IPS-11a (cell line): ENCODE results near the gene SEMA5A.

Experiments
- H3K4me3 ChIP-seq: one replicate; pipeline ENCODE4 v1.5.1; 2013; ENCODE audit warnings: low read depth, low read length, control low read depth

SEMA5A gene

DNA sequence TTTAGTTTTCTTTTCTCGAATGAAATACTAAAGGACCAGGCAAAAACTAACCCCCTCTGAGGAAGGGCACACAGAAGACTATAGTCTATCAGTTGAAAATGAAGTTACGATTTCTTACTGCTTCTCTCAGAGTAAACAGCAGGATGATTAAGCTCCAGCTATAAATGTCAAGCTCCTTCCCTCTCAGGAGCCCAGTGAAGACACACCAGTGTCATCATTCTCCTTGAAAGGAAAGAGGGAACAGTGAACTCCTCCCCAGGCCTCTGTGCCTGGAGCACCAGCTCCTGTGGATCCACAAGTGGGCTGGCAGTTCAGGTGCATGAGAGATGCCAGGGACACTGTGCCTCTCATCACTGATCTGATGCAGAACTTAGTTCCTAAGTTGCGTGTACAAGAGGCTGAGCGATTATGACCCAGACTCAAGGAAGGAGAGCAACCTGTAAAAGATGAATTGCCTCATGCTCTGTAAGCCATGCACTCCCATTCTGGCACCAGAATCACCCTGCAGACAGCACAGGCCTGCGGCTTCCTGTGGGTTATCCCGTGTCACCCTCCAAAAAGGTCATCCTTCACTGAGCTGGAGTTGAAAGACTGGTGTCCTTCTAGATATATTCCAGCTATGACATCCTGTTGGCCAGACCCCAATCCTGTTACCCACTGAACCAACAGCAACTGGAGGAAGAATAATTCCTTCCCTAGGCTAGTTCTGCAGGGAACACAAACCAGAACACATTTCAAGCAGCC lies 394.0 kb downstream of the SEMA5A start:
- no peak overlapping the region for H3K4me3 ChIP-seq

DNA sequence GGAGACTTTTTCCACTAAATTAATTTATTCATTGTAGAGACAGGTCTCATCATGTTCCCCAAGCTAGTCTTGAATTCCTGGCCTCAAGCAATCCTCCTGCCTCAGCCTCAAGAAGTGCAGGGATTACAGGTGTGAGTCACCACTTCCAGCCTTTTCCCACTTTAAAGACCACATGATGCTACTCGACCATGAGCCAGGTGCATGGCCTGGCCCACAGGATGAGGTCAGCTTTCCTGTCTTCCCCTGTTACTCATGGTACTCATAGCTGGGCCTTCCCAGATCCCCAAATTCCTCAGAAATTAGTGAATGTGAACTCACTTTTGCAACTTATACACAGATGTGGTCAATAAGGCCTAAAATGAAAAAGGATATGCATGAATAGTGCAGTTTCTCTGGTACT lies 395.9 kb downstream of the SEMA5A start:
- no peak overlapping the region for H3K4me3 ChIP-seq

DNA sequence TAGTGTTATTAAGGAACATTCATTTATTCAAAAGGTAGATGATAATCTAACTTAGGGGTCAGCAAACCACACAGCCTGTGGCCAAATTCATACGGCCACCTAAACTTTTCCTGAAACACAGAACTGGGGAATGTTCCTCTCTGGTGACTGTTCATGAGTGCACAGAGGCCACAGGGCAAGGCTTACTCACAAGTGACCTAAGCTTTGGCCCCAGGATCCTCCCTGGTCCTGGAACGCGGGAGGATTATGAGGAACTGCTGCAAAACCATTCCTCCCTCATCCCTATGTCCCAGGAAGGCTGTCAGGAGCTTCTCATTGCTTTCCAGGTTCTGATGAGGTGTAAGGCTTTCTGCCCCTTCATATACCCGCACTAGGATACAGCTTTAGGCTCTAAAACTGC lies 397.6 kb downstream of the SEMA5A start:
- no peak overlapping the region for H3K4me3 ChIP-seq

DNA sequence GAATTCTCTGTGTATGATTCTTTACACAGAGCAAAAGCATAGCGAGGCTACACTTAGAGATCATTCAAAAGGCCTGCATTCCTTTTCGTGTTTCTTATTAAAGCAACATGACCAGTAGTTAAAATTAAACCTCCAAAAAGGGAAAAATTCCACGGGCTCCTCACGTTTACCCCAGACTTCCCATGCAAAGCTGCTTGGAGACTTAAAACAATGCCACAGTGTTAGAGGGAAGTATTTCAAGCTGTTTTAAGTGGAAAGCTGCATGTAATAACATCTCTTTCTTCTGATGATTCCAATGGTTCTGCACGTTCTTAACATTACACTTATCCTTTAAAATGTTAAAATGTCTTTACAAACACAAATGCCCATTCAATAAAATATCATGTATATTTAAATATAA lies 405.2 kb downstream of the SEMA5A start:
- H3K4me3 ChIP-seq, result no peak overlapping the region

DNA sequence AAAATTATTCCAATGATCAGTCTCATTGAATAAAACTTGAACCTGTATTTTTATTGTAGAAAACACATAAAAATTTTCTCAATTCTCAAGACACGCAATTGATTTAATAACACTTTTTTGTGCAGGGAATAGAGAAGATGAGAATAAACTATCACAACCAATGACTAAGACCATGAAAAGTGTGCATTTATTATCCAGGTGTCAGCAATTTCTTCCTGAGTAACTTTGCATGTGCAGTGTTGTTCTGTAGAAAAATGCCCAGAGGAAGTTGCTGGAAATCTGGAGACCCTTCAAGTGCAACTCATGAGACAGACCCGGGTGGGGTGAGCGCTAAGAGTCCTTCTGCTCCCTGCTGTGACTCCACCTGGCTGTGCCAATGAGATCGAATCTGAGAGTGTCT lies 405.7 kb downstream of the SEMA5A start:
- no peak overlapping the region for H3K4me3 ChIP-seq

DNA sequence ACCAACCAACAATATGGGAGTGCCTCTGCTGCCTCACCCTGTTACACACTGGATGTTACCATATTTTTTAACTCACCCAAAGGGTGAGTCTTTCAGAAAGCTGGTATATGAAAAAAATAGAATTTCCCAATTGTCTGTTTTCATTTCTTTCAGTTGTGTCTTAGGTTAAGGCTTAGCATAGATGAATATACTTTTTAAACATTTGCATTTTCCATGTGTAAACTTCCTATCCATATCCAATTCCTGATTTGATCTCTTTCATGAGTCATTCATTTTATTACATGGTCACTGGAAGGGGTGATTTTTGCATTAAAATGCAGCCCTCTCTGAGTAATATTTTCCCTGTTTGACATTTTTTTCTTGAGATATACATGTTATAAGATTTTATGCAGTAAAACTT lies 406.5 kb downstream of the SEMA5A start:
- no peak overlapping the region for H3K4me3 ChIP-seq

DNA sequence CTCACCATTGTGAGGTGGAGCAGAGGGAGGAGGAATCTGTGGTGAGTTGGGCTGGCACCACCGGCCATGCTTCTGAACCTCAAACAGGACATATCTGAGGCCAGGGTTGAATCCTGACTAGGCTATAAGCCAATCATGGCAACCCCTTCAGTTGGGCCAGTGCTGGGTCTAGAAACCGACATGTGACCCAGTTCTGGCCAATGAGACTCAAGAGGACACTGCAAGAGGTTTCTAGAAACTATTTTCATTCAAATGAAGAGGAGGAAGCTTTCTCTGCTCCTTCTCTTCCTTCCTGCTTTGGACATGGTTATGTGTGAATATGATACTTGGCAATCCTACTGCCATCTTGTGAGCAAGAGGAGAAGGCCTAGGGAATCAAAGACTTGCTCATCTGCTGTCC lies 417.7 kb downstream of the SEMA5A start:
- no peak overlapping the region for H3K4me3 ChIP-seq

DNA sequence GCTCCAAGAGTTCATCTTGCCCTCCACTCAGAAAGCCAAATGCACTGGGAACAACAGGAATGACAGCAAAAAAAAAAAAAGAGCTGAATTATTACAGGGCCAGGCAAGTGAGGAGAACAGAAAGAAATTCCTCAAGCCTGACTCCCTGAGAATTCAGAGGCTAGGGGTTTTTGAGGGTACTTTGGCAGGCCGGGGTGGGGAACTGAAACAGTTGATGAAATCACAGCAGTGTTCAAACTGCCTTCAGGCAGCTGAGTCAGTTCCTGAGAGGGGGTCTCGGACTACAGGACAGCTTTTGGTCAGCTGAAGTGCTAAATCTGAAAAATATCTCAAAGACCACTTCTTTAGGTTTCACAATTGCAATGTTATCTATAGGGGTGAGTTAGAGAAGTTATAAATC lies 419.4 kb downstream of the SEMA5A start:
- H3K4me3 ChIP-seq, result no peak overlapping the region

DNA sequence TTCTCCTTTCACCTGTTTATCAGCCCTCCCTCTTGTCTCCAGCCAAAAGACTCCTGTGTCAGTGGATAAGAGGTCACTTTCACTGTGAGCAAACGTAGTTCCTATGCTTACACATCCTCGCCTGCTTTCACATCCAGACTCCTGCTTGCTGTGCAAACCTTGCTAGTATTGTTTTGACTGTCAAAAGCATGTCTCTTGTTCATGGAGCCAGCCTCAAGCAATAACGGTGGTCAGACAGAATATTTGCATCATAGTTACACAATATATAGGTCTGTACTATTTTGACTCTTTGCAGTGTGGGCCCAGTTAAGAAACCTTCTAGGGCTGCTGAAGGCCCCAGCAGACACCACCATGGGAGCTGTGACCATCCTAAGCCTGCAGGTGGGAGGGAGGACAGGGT lies 420.0 kb downstream of the SEMA5A start:
- no peak overlapping the region for H3K4me3 ChIP-seq

DNA sequence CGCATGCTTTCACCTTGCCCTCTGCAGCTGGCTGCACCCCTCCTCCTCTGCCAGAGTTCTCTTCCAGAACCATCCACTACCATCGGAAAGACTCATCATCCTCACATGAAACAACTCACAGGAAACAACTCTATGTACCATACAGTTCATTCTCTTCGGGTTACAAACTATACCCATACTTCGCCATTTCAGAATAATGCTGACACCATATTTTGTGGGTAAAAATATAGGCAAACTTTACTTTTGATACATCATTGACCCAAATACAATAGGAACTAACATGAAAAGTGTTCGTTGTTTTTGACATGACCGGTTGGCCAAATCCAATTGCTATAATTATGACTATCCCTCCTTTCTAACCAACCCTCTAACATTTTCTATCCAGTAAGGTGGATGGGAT lies 421.0 kb downstream of the SEMA5A start:
- H3K4me3 ChIP-seq, result no peak overlapping the region

DNA sequence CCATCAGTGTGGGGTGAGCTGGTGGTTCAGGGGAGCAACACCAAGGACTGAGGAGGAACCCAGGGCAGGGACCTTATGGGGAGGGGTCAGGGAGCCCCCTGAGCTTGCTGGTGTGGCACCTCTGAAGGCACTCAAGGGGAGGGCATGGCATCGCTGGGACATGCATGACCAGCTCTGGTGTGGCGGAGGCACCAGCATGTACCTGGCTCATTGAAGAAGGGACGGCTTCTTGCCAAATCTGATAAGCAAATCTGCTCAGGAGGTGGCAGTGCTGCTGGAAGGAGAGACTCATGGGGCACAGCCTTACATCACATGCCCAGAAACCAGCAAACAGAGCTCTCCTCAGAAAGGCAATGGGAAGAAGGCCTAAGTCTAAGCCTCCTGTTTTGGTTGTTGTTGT lies 421.8 kb downstream of the SEMA5A start:
- no peak overlapping the region for H3K4me3 ChIP-seq

DNA sequence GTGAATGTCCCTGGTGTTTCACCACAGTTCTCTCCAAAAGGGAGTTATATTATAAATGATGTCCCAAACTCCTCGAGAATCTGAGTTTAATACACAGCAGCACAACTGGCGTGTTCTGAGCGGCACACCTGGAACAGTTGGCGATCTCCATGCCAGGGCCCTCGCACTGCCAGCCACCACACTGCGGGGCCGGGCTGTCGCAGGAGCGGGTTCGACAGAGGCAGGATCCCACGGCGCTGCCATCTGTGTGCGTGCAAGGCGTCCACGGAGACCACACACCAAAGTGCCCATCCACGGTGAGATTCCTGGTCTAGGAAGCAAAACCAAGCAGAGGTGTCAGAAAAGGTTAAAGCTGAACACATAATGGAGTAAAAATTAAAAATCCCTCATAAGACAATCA lies 423.3 kb downstream of the SEMA5A start:
- H3K4me3 ChIP-seq, result no peak overlapping the region

DNA sequence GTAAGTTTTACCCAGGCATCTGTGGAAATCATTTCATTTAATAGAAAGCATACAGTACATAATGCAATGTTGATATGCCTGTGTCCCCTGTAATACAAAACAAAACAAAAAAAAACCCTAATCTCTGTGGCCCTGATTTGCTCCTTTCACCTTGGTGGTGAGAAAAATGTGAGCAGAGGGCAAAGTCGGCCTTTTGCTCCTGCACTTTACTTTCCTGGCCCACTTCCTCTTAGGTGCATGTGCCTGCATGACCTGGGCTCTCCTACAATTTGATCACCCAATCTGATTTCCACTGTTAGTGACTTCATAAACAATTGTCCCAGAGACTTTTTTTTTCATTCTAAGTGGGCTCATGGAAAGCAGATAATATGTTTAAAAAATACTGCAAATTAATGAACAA lies 424.3 kb downstream of the SEMA5A start:
- no peak overlapping the region for H3K4me3 ChIP-seq

DNA sequence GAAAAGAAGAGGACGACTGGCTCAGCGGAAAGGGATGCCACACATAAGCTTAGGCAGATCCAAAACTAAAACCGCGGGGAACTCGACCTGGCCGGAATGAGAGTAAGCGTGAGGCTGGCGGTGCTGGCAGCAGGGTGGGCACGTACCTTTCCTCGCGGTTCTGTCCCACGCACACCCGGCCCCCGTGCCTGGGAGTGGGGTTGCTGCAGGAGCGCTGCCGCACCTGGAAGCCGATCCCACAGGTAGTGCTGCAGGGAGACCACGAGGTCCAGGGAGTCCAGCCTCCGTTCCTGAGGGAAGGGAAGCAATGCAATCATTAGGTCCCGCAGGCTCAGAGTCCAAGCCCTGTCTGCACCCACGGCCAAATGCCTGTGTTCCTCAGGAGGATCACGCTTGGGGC lies 427.0 kb downstream of the SEMA5A start:
- no peak overlapping the region for H3K4me3 ChIP-seq

DNA sequence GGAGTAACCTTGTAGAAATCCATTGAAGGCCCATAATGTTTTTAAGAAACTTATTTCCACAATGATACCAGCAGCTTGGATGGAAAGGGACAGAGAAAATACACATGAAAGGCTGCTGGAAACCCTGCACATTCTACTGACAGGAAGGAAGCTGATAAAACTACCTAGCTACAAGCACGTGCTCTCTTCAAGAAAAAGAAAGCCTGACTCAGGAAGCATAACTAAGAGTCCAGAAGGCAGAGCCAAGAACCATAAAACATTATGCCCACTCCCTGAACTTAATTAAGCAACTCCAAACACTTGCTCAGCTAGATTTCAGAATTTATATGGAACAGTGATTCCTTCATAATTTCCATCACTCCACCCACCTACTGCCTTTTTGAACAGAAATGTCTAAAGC lies 430.8 kb downstream of the SEMA5A start:
- H3K4me3 ChIP-seq, result no peak overlapping the region

DNA sequence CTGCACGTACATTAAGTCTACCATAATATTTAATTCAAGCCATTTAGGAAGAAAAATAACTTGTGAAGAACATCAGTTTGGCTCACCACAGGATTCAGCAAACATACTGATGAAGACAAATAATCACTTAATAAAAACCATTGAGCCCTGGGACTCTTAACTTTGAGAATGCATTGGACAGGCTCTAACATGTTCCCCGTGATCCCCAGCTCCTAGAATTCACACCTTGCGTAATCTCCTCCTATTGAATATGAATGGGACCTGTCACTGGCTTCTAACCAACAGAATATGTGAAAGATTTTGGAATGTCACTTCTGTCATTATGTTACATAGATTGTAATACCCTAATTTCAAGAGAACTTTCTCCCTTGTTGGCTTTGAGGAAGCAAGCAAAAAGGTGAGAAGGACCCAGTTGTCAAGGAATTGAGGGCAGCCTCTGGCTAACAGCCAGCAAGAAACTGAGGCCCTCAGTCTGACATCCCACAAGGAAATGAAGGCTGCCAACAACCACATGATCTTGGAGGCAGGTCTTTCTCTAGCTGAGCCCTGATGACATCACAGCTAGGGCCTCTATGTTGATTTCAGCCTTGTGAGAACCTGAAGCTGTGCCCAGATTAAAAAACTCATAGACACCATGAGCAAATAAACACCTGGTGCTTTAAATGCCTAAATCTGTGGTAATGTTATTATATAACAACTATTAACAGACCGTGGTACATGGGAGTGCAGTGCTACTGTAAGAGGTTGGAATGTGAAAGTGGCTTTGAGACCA lies 433.2 kb downstream of the SEMA5A start:
- H3K4me3 ChIP-seq, result no peak overlapping the region

DNA sequence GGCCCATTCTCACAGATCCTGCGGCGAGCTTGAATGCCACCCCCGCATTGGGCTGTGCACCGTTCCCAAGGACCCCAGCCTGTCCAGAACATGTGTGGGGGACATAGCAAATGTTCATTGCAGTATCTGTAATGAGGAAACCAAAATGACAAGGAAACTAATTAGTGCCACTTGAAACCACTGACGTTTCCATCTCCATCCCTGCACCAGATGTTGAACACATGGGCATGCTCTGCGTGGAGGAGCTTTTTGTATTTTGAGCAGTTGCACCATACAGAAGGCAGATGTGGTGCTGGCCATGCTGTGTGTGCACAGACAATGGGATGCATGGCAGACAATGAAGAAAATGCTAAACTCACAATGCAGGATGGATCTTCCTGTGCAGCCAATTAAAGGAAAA lies 437.7 kb downstream of the SEMA5A start:
- no peak overlapping the region for H3K4me3 ChIP-seq

DNA sequence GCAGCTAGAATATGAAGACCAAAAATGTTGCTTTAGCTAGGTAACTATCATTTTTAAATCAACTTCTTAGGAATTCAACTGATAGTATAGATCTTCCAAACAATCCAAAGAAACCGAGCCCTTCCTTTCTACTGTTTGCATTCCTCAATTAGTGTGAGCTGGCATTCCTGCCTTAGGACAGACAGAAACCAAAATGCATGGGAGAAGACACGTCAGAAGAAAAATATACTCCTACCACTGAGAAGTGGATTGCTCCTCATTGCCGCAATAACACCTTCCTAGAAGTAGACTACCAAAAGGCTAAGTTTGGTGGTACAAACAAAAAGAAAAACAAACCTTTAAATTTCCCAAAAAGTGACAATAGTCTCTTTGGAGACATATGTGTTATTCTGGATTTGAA lies 440.0 kb downstream of the SEMA5A start:
- H3K4me3 ChIP-seq, result no peak overlapping the region

DNA sequence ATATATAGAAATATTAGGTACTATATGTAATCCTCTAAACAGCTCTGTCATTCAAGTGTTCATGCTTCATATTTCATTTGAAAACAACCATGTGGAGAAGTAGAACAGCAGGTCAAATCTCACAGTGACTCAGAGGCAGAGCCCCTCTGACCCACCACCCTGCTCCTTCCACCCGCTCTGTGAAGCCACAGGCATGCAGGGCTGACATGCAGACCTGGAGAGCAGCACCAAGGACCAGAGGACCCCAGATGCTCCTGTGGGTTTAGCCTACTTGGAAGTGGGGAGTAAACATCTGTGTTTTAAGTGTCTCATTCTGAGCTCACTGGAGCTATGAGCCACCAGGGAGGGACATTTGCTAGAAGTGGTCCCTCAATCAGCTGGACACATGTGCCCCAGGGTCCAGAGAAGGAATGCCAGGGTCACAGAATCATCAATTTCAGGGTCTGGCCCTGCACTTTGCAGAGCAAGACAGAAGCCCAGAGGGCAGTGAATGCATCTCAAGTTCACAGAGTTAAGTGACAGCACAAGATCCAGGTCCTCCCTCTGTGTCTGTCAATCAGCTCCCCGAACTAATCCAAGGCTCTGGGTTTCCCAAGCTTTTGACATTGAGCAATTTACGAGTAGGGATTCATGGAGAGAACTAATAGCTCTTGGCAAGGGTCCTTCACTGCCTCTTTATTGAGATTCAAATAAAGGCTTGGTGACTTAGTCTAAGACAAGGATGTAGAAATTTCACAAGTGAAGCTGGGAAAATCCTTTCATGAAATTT lies 441.1 kb downstream of the SEMA5A start:
- no peak overlapping the region for H3K4me3 ChIP-seq

DNA sequence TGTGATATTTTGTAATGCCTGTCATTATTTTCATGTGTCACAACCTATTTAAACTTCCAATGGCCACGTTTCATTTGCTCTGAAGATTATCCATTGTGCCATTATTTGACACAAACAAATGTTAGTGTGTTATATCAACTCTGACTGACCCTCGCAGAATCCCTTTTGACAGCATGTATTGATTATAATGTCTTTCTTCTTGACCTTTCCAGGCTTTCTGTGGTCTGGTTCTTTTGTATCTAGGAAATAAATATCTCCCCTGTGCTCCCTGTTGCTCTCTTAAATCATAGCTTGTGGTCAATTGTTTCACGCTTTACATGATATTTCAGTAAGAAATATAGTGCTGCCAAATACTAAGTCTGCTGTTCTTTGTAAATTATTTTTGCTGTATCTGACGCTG lies 442.6 kb downstream of the SEMA5A start:
- no peak overlapping the region for H3K4me3 ChIP-seq

DNA sequence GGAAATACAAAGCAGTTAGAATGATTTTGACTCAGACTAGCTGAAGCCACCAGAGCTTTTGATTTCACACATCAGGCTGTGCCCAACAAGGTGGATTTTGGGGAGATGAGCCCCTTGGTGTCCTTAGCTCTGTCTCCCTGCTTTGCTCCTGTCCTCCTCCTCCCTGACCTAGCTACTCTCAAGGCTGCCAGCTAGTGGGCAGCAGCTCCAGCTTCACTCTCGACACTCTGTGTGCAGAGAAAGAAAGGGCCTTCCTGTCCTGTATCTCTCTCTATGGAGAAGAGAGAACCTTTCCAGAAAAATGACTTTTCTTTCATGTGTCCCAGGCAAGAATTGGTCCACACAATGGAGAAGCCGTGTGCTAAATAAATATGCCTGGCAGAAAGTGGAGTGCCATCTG lies 446.2 kb downstream of the SEMA5A start:
- H3K4me3 ChIP-seq, result no peak overlapping the region

DNA sequence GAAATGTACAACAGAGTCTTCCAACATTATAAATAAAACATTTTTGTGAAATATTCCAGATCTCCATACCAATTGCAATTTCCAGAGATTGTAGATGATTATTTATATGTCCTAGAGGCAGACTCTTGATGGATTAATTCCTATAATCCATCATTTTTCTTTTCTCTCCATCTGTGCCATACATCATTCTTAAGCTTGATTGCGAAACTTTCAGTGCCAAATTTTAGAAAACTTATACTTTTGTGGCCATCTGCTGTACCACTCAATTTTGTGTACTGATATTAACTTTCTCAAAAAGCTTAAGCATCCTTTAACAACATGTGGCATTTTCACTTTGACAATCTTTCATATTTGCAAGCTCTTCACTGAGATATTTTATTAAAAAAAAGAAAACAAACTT lies 446.9 kb downstream of the SEMA5A start:
- H3K4me3 ChIP-seq, result no peak overlapping the region
